Measurements from ENCODE around the gene TCEAL9.

DNA sequence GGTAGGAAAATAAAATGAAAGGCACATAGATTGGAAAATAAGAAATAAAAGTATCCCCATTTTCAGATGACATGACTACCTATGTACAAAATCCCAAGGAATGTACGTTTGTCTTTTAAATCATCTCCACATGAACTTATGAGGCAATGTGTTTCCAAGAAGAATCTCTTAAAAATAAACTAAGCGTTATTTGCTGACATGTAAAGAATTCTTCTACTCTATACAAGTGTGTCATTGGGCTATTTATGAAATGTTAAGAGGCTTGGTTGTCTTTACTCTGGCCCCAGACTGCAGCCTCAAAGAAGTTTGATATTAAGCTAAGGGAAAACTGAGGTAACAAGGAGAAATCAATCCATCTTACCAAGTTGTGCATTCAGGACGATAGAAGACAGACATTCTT lies 37.2 kb downstream of the TCEAL9 start:
- TF ChIP-seq, protein P1, sequence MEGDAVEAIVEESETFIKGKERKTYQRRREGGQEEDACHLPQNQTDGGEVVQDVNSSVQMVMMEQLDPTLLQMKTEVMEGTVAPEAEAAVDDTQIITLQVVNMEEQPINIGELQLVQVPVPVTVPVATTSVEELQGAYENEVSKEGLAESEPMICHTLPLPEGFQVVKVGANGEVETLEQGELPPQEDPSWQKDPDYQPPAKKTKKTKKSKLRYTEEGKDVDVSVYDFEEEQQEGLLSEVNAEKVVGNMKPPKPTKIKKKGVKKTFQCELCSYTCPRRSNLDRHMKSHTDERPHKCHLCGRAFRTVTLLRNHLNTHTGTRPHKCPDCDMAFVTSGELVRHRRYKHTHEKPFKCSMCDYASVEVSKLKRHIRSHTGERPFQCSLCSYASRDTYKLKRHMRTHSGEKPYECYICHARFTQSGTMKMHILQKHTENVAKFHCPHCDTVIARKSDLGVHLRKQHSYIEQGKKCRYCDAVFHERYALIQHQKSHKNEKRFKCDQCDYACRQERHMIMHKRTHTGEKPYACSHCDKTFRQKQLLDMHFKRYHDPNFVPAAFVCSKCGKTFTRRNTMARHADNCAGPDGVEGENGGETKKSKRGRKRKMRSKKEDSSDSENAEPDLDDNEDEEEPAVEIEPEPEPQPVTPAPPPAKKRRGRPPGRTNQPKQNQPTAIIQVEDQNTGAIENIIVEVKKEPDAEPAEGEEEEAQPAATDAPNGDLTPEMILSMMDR (IDR thresholded peaks at IDR 0.05): no peak
- no peak for TF ChIP-seq POLR2A (IDR thresholded peaks at IDR 0.05)
